Vagina (tissue), 2 donors: ENCODE measurements around the gene MAGEC3. TPM values are rescaled to one million over a fixed set of nuclear protein-coding genes. Genes with fewer than 3 reads are reported as not detected.

Experiments used
- DNase-seq, 2 donors: peaks; one replicate each; pipeline ENCODE4 v3.0.0-alpha.2; 2017; ENCODE audit errors: extremely low spot score in 2 of 2
- H3K27ac ChIP-seq: fragments of 200-600 bp; sonication (generic); one replicate; pipeline ENCODE4 v1.5.1; 2019
- H3K27me3 ChIP-seq: fragments of 200-600 bp; sonication (generic); one replicate; pipeline ENCODE4 v1.5.1; 2019
- H3K36me3 ChIP-seq, 2 donors: fragments of 200-600 bp; sonication (generic); one replicate each; pipeline ENCODE4 v1.5.1; 2017 to 2019
- H3K4me1 ChIP-seq: fragments of 200-600 bp; sonication (generic); one replicate; pipeline ENCODE4 v1.5.1; 2019
- H3K4me3 ChIP-seq, 2 donors: fragments of 200-600 bp; sonication (generic); 1 replicate in 1 of 2; 2 replicates in 1 of 2; pipeline ENCODE4 v1.5.1; 2016 to 2019
- H3K9me3 ChIP-seq: fragments of 200-600 bp; sonication (generic); one replicate; pipeline ENCODE4 v1.5.1; 2019
- CTCF ChIP-seq, 3 experiments: fragments of 450-650 bp in 2 of 3; fragments of 200-600 bp in 1 of 3; sonication (generic) in 1 of 3; IDR thresholded peaks; one replicate each; pipeline ENCODE4 v1.5.1; 2017 to 2019; ENCODE audit warnings: antibody characterized with exemption in 3 of 3, mild to moderate bottlenecking in 2 of 3, moderate library complexity in 2 of 3
- POLR2A ChIP-seq, 2 donors: fragments of 450-650 bp; IDR thresholded peaks; one replicate each; pipeline ENCODE4 v1.6.1; 2017; ENCODE audit warnings: antibody characterized with exemption in 2 of 2, mild to moderate bottlenecking in 2 of 2, moderate library complexity in 2 of 2
- POLR2AphosphoS5 ChIP-seq, 2 donors: sonication (generic); formaldehyde crosslinking; IDR thresholded peaks; one replicate each; pipeline ENCODE4 v1.9.0; 2017; ENCODE audit warnings: antibody characterized with exemption in 2 of 2, mild to moderate bottlenecking in 2 of 2, low read depth in 1 of 2; ENCODE audit not compliant: insufficient read depth in 1 of 2
- intact Hi-C: fragments of 100-400 bp; cut with DNase I; formaldehyde crosslinking; loops from one replicate; pipeline ENCODE4 v1.15.1; 2023
- total RNA-seq: library from RNA; depleted of rRNA; stranded (reverse); fragments of >200 nt; gene quantifications from one replicate; pipeline ENCODE4 v1.2.3, GENCODE V29; 2016

Gene MAGEC3
- total RNA-seq, 1 donor from 2014 or later = not detected

- Histone ChIP-seq H3K36me3 (no peaks in the 10 kb centered on the region), H3K27ac (no peak overlapping the region), H3K27me3 (no peaks in the 10 kb centered on the region), H3K4me3 (no peak overlapping the region), H3K4me1 (no peaks in the 10 kb centered on the region), H3K9me3 (no peaks in the 10 kb centered on the region)
- TF ChIP-seq POLR2AphosphoS5 (IDR thresholded peaks at IDR 0.05; ENCODE audit: insufficient read depth in 1 of 2, low read depth in 1 of 2) (no peak), POLR2A (IDR thresholded peaks at IDR 0.05) (no peak), CTCF (IDR thresholded peaks at IDR 0.05) (no peak)
- no peak for DNase-seq
- intact Hi-C loops = no loop called here
Observed at GRCh38 chrX:141936080-141936479, 98.0 kb downstream of the MAGEC3 start.

DNA sequence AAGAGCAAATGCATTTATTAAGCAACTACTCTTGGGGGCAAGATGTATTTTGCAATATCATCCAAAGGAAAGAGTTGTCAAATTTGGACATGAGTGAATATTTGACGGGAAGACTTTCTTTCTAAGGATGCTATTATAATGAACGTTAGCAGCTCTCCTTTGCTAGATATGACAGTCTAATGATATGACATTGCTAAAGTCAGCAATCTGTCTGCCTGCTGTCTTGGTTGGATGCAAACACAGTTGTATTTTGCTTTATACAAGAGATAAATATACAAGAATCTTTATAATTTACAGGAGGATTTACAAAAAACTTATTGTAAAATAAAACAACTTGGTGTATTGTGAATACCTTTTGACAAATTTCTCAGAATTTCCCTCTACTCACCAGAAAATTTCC is 103.1 kb downstream of the MAGEC3 start:
- no peak overlapping the region for H3K27ac ChIP-seq
- no peak overlapping the region for H3K4me3 ChIP-seq
- intact Hi-C loops = no loop called here
- no peaks in the 10 kb centered on the region for H3K4me1 ChIP-seq
- H3K27me3 ChIP-seq = no peaks in the 10 kb centered on the region
- TF ChIP-seq POLR2AphosphoS5 (IDR thresholded peaks at IDR 0.05; ENCODE audit: insufficient read depth in 1 of 2, low read depth in 1 of 2) = no peak
- TF ChIP-seq POLR2A (IDR thresholded peaks at IDR 0.05) = no peak
- TF ChIP-seq CTCF (IDR thresholded peaks at IDR 0.05) = no peak
- H3K9me3 ChIP-seq = no peaks in the 10 kb centered on the region
- H3K36me3 ChIP-seq = no peaks in the 10 kb centered on the region
- no peak for DNase-seq

DNA sequence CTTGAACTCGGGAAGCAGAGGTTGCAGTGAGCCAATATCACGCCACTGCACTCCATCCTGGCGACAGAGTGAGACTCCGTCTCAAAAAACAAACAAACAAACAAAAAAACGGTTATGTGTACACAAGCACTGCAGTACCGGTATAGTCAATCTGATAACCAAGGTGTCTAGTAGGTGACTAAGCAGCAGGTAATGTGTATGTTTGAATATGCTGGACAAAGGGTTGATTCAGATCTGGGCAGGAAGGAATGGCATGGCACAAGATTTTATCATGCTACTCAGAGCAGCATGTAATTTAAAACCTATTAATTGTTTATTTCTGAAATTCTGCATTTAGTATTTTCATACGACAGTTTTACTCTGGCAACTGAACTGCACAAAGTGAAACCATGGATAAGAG is 107.3 kb downstream of the MAGEC3 start:
- no peaks in the 10 kb centered on the region for H3K27me3 ChIP-seq
- intact Hi-C loops = no loop called here
- TF ChIP-seq POLR2A (IDR thresholded peaks at IDR 0.05) (no peak), POLR2AphosphoS5 (IDR thresholded peaks at IDR 0.05; ENCODE audit: insufficient read depth in 1 of 2, low read depth in 1 of 2) (no peak)

DNA sequence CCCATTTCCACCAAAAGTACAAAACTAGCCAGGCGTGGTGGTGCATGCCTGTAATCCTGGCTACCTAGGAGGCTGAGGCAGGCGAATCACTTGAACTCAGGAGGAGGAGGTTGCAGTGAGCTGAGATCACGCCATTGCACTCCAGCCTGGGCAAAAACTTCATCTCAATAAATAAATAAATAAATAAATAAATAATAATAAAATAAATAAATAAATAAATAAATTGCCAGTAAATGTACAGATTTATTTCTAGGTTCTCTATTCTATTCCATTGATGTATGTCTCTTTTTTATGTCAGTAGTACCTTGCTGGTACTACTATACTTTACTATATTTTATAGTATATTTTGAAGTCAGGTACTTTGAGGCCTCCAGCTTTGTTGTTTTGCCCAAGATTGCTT is 109.2 kb downstream of the MAGEC3 start:
- no peaks in the 10 kb centered on the region for H3K9me3 ChIP-seq
- H3K4me3 ChIP-seq = no peak overlapping the region
- no peaks in the 10 kb centered on the region for H3K27me3 ChIP-seq
- no peaks in the 10 kb centered on the region for H3K4me1 ChIP-seq
- H3K27ac ChIP-seq = no peak overlapping the region
- H3K36me3 ChIP-seq = no peaks in the 10 kb centered on the region
- DNase-seq = no peak
- intact Hi-C loops = no loop called here
- TF ChIP-seq POLR2A (IDR thresholded peaks at IDR 0.05) (no peak), POLR2AphosphoS5 (IDR thresholded peaks at IDR 0.05; ENCODE audit: insufficient read depth in 1 of 2, low read depth in 1 of 2) (no peak), CTCF (IDR thresholded peaks at IDR 0.05) (no peak)

More for the DNA sequence above, 107.3 kb downstream of the MAGEC3 start:
- Histone ChIP-seq H3K4me1 (no peaks in the 10 kb centered on the region), H3K27ac (no peak overlapping the region), H3K9me3 (no peaks in the 10 kb centered on the region), H3K36me3 (no peaks in the 10 kb centered on the region), H3K4me3 (no peak overlapping the region)
- DNase-seq = no peak

Other genes with a start within 250 kb of the MAGEC3 start
- not detected for gene SPANXA2, start 248.6 kb upstream of the MAGEC3 start, total RNA-seq
- gene SPANXD, start 139.6 kb upstream of the MAGEC3 start, total RNA-seq = not detected
- not detected for gene MAGEC1, start 65.6 kb downstream of the MAGEC3 start, total RNA-seq